ENCODE results near the gene TTYH3.
"Not testable (repeated sequence)": the region's sequence is repeated elsewhere in the genome, so short reads cannot be mapped to it uniquely, and the experiment has no call there.

The TTYH3 gene

GRCh38 chr7:2688409-2689342 is 56.9 kb downstream of the TTYH3 start:
- no peak for DNase-seq (ENCODE audit: low read depth)

- DNase-seq (ENCODE audit: low read depth) = no peak
Measured at GRCh38 chr7:2689343-2689847, 57.6 kb downstream of the TTYH3 start.

GRCh38 chr7:2689951-2690705 is 58.3 kb downstream of the TTYH3 start:
- no peak for DNase-seq (ENCODE audit: low read depth)

GRCh38 chr7:2691011-2691707 is 59.4 kb downstream of the TTYH3 start:
- no peak for DNase-seq (ENCODE audit: low read depth)

GRCh38 chr7:2691932-2692439 is 60.2 kb downstream of the TTYH3 start:
- not testable (repeated sequence) for DNase-seq (ENCODE audit: low read depth)

GRCh38 chr7:2692543-2692942 is 60.8 kb downstream of the TTYH3 start:
- no peak for DNase-seq (ENCODE audit: low read depth)

GRCh38 chr7:2693420-2694121 is 61.8 kb downstream of the TTYH3 start:
- not testable (repeated sequence) for DNase-seq (ENCODE audit: low read depth)

GRCh38 chr7:2694122-2694436 is 62.3 kb downstream of the TTYH3 start:
- DNase-seq (ENCODE audit: low read depth) = not testable (repeated sequence)

DNA sequence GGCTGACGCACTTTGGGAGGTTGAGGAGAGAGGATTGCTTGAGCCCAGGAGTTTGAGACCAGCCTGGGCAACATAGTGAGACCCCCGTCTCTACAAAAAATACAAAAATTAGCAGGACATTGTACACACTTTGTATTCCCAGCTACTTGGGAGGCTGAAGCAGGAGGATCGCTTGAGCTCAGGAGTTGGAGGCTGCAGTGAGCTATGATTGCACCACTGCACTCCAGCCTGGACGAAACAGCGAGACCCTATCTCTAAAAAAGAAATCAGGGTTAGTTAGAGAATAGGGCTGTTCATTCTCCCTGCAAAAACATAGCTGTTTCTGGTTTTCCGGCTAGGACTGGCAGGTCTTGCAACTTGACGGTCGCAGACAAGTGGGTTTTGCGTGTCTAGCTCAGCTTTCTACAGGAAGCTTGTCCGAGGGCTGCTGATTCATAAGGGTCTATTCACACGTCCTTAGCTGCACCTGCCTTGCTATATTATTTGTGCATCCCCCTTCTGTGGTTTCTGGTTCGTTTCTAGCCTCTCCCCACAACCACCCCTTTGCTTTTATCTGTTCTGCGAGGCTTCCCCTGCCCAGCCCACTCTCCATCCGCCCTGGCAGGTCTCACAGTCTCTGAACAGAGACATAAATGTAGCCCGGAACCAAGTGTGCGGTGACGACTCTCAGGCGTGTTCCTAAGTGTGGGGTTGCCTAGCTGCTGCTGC is 66.9 kb downstream of the TTYH3 start:
- DNase-seq (ENCODE audit: low read depth) = peak; percentile 42

- DNase-seq (ENCODE audit: low read depth) = no peak
Measured at GRCh38 chr7:2699289-2699620, 67.5 kb downstream of the TTYH3 start.

GRCh38 chr7:2700141-2700850 is 68.5 kb downstream of the TTYH3 start:
- DNase-seq (ENCODE audit: low read depth) = no peak

- no peak for DNase-seq (ENCODE audit: low read depth)
Measured at GRCh38 chr7:2701424-2701823, 69.6 kb downstream of the TTYH3 start.

GRCh38 chr7:2701832-2702593 is 70.2 kb downstream of the TTYH3 start:
- DNase-seq (ENCODE audit: low read depth) = no peak

GRCh38 chr7:2702594-2702957 is 70.8 kb downstream of the TTYH3 start:
- no peak for DNase-seq (ENCODE audit: low read depth)

DNA sequence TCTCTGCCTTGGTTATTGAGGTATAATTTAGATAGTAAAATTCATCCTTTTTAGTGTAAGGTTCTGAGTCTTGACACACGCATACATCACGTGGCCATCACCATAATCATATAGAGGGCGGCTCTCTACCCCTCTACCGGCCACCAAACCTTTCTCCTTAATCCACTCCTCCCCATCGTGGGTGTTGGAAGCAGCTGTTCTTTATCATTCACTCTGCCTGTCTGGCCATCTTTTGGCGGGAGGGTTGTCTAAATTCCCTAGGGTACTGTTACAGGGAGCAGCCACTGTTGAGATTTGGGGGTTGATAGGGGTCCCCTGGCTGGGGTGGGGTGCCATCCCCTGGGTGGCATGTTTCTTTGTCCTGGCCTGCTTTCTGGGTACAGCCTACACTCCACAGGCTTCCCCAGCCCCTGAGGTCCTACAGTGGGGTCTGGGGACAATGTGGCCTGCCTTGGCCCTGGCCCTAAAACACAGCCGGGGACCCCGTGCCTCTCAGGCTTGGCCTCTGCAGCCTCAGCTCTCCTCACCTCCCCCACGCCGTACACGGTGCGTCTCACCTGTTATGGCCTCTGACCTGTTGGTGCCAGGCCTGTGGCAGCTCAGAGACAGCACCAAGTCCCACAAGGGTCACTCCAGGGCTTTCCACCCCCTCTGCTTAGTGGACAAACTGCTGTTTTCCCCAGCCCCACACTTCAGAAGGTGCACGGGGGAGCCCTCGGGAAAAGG is 73.7 kb downstream of the TTYH3 start:
- no peak for DNase-seq (ENCODE audit: low read depth)

- no peak for DNase-seq (ENCODE audit: low read depth)
Measured at GRCh38 chr7:2706685-2707126, 74.9 kb downstream of the TTYH3 start.

DNA sequence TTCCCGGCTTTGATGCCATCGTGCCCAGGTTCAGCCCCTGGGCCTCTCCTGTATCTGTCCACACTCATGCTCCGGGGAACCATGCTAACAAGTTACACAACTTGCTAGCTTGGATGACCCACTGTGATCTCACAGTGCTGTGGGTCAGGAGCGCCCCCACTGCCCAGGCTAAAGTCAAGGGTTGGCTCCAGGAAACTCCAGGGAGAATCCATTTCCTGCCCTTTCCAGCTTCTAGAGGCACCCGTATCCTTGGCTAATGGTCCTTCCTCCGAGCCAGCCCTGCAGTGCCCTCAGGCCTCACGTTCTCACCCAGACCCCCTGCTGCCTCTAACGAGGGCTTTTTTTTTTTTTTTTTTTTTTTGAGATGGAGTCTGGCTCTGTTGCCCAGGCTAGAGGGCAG is 75.7 kb downstream of the TTYH3 start:
- no peak for DNase-seq (ENCODE audit: low read depth)

DNA sequence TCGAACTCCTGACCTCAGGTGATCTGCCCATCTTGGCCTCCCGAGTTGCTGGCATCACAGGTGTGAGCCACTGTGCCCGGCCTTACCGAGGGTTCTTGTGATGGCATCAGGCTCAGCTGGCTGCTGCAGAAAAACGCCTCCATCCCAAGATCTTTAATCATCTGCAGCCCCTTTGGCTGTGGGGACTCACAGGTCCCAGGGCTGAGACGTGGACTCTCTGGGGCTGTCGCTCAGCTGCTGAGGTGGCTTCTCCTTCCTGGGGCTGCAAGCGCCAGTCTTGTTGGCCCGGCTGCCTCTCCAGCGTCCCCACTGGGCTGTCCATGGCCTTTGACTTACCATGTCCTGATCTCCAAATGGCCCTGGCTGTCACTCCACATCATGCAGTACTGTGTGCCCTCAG is 76.3 kb downstream of the TTYH3 start:
- no peak for DNase-seq (ENCODE audit: low read depth)
